Measurements from ENCODE around the gene CFAP100.

DNA sequence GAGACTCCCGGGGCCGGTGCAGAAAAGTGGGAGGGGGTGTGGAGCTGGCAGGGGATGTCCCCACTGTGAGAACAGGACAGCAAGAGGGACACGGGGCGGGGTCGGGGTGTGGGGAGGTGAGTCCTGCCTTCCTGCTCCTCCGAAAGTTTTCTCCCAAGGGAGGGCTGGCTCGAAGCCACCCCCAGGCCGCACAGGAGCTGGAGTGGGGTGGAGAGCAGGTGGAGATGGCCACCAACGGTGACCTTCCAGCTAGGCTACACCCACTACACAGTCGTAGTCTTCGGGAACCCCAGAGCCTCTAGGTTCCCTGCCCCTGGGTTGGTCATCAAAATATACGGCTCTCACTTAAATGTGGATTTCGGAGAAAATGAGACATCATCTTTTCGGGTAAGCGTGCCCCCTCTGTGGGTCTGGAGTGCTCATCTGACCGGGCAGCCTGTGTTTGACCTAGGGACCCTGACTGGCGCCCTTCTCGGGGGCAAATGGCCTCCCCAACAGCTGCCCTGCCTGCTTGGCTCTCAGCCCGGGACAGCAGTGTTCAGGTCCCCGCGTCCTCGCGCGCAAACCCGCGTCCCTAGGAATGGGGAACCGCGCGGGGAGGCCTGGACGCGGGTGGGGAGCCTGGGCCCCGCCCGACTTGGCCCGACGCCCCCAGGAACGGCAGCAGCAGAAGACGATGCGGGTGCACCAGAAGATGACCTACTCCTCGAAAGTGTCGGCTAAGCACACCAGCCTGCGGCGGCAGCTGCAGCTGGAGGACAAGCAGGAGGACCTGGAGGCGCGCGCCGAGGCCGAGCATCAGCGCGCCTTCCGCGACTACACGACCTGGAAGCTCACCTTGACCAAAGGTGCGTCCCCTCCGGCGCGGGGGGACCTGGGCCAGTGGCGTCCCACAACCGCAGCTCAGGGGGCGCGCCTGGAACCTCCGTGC, 21.2 kb downstream of the CFAP100 start:
- TF ChIP-seq EZH2 (IDR thresholded peaks at IDR 0.05) = no peak
- no peak for TF ChIP-seq POLR2AphosphoS5 (IDR thresholded peaks at IDR 0.05; ENCODE audit: borderline replicate concordance, low read depth, low read length)
- TF ChIP-seq FOXP2 (optimal IDR thresholded peaks at IDR 0.05; ENCODE audit: control extremely low read depth, extremely low read length, insufficient read depth) = no peak

All from SK-N-MC (cell line).